ENCODE results near the gene COL23A1.

GRCh38 chr5:178487911-178488600 lies 102.1 kb downstream of the COL23A1 start:
- TF ChIP-seq POLR2A (IDR thresholded peaks at IDR 0.05; ENCODE audit: low read length) (no peak), GATA1 (IDR thresholded peaks at IDR 0.05; ENCODE audit: low read depth, low read length) (no peak)
